ENCODE data around the gene SLC6A16.

Gene SLC6A16

GRCh38 chr19:49243726-49244125 is 81.3 kb downstream of the SLC6A16 start:
- H3K27me3 ChIP-seq (ENCODE audit: low read depth, low read length), result no peaks in the 10 kb centered on the region
- H3K79me2 ChIP-seq (ENCODE audit: low read length), result no peaks in the 10 kb centered on the region
- H3K9me3 ChIP-seq (ENCODE audit: insufficient read depth, low read length), result no peaks in the 10 kb centered on the region
- no peak overlapping the region for H3K27ac ChIP-seq (ENCODE audit: low read length)
- H3K4me1 ChIP-seq (ENCODE audit: low read length), result peaks cover 3% of the 10 kb centered on the region; the same call in 1 of the 2 replicates
- TF ChIP-seq, protein P1, sequence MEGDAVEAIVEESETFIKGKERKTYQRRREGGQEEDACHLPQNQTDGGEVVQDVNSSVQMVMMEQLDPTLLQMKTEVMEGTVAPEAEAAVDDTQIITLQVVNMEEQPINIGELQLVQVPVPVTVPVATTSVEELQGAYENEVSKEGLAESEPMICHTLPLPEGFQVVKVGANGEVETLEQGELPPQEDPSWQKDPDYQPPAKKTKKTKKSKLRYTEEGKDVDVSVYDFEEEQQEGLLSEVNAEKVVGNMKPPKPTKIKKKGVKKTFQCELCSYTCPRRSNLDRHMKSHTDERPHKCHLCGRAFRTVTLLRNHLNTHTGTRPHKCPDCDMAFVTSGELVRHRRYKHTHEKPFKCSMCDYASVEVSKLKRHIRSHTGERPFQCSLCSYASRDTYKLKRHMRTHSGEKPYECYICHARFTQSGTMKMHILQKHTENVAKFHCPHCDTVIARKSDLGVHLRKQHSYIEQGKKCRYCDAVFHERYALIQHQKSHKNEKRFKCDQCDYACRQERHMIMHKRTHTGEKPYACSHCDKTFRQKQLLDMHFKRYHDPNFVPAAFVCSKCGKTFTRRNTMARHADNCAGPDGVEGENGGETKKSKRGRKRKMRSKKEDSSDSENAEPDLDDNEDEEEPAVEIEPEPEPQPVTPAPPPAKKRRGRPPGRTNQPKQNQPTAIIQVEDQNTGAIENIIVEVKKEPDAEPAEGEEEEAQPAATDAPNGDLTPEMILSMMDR (IDR thresholded peaks at IDR 0.05; ENCODE audit: low read depth, low read length), result no peak
- no peak for TF ChIP-seq EZH2phosphoT487 (IDR thresholded peaks at IDR 0.05; ENCODE audit: low read depth)
- no peak overlapping the region for H3K4me2 ChIP-seq (ENCODE audit: low read length)
- H2AFZ ChIP-seq (ENCODE audit: low read depth, low read length), result no peak overlapping the region
- no peak overlapping the region for H3K9ac ChIP-seq (ENCODE audit: low read length)
- no peaks in the 10 kb centered on the region for H4K20me1 ChIP-seq (ENCODE audit: insufficient read depth, low read length)
- H3K36me3 ChIP-seq (replicated peaks; ENCODE audit: low read depth, low read length), result no peaks in the 10 kb centered on the region
- H3K4me3 ChIP-seq (ENCODE audit: low read length), result no peak overlapping the region

GRCh38 chr19:49243129-49243528 is 81.9 kb downstream of the SLC6A16 start:
- no peaks in the 10 kb centered on the region for H3K27me3 ChIP-seq (ENCODE audit: low read depth, low read length)
- no peaks in the 10 kb centered on the region for H3K9me3 ChIP-seq (ENCODE audit: insufficient read depth, low read length)
- H3K27ac ChIP-seq (ENCODE audit: low read length), result no peak overlapping the region
- no peaks in the 10 kb centered on the region for H3K36me3 ChIP-seq (replicated peaks; ENCODE audit: low read depth, low read length)
- H3K4me2 ChIP-seq (ENCODE audit: low read length), result no peak overlapping the region
- no peak overlapping the region for H3K9ac ChIP-seq (ENCODE audit: low read length)
- H3K79me2 ChIP-seq (ENCODE audit: low read length), result no peaks in the 10 kb centered on the region
- no peaks in the 10 kb centered on the region for H4K20me1 ChIP-seq (ENCODE audit: insufficient read depth, low read length)
- TF ChIP-seq EZH2phosphoT487 (IDR thresholded peaks at IDR 0.05; ENCODE audit: low read depth), result no peak
- TF ChIP-seq, protein P1 (IDR thresholded peaks at IDR 0.05; ENCODE audit: low read depth, low read length), result no peak
- H2AFZ ChIP-seq (ENCODE audit: low read depth, low read length), result no peak overlapping the region
- no peak overlapping the region for H3K4me3 ChIP-seq (ENCODE audit: low read length)
- H3K4me1 ChIP-seq (ENCODE audit: low read length), result peaks cover 3% of the 10 kb centered on the region; the same call in 1 of the 2 replicates

DNA sequence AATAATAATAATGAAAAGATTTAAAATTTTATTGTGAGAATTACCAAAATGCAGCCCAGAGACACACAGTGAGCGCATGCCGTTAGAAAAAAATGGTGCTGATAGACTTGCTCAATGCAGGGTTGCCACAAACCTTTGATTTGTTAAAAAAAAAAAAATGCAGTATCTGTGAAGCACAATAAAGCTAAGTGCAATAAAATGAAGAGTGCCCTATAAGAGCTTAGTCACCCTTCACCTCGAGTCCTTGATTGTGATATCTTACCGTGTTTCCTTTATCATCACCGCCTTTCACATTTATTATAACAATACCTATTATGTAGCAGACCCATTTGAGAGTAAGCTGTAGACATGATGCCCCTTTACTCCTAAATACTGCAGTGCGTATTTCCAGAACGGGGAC is 83.2 kb downstream of the SLC6A16 start:
- Histone ChIP-seq H2AFZ (ENCODE audit: low read depth, low read length) (no peak overlapping the region), H3K9me3 (ENCODE audit: insufficient read depth, low read length) (no peaks in the 10 kb centered on the region), H3K9ac (ENCODE audit: low read length) (no peak overlapping the region), H4K20me1 (ENCODE audit: insufficient read depth, low read length) (no peaks in the 10 kb centered on the region), H3K27ac (ENCODE audit: low read length) (no peak overlapping the region), H3K4me3 (ENCODE audit: low read length) (no peak overlapping the region), H3K36me3 (replicated peaks; ENCODE audit: low read depth, low read length) (no peaks in the 10 kb centered on the region), H3K4me1 (ENCODE audit: low read length) (no peaks in the 10 kb centered on the region), H3K4me2 (ENCODE audit: low read length) (no peak overlapping the region), H3K27me3 (ENCODE audit: low read depth, low read length) (no peaks in the 10 kb centered on the region), H3K79me2 (ENCODE audit: low read length) (no peaks in the 10 kb centered on the region)
- TF ChIP-seq, protein P1 (IDR thresholded peaks at IDR 0.05; ENCODE audit: low read depth, low read length), result no peak
- TF ChIP-seq EZH2phosphoT487 (IDR thresholded peaks at IDR 0.05; ENCODE audit: low read depth), result no peak
